Measurements from ENCODE around the gene OR9A2.

OR9A2 gene, protein sequence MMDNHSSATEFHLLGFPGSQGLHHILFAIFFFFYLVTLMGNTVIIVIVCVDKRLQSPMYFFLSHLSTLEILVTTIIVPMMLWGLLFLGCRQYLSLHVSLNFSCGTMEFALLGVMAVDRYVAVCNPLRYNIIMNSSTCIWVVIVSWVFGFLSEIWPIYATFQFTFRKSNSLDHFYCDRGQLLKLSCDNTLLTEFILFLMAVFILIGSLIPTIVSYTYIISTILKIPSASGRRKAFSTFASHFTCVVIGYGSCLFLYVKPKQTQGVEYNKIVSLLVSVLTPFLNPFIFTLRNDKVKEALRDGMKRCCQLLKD

DNA sequence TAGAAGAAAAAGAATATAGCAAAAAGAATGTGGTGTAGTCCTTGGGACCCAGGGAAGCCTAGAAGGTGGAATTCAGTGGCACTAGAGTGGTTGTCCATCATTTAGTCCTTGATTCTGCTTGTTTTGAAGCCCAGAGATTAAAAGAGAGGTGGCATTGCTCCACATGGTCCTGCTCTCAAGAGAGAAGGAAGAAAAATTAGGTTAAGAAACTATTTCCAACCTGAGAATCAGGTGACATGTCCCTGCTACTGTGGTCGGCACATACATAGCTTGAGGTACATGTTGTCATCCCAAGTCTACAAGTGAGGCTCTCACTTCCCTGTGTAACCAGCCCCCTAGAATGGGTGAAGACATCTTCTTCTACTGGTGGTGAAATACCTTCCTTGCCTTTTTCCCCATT, at the start of gene OR9A2:
Gene OR9A2, minus strand, starts transcription at position 101 of the 400 bp plus-strand sequence. Its CDS starts 0 bp downstream, at position 101.
- H3K27me3 ChIP-seq (ENCODE audit: insufficient read depth, low read depth, severe bottlenecking): no peaks in the 10 kb centered on the region
- TF ChIP-seq CTCF (IDR thresholded peaks at IDR 0.05; ENCODE audit: low read depth, low read length): no peak
- H3K4me3 ChIP-seq (ENCODE audit: low read depth, low read length): no peak within 1 kb of the TSS
- H3K27ac ChIP-seq: no peak within 1 kb of the TSS
- H3K9me3 ChIP-seq (ENCODE audit: severe bottlenecking): no peaks in the 10 kb centered on the region
- no peaks in the 10 kb centered on the region for H3K36me3 ChIP-seq
- DNase-seq: no peak

DNA sequence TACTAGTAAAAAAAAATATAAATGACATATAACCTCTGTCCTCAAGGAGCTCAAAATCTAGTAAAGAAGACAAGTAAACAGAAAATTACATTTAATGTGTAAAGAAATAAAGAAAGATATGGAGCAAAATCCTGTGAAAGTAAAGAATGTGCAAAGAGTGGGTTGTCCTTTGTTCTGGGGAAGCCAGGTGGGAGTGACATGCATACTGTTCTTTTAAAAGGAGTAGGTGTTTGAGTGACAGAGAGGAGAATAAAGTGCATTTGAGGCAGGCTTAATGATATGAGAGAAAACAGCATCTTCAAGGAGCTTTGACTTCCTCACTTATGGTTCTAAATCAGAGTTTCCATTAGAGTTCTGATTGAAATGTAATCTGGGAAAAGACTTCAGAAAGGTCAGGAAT, 47.2 kb upstream of the OR9A2 start:
- no peak overlapping the region for H3K4me3 ChIP-seq (ENCODE audit: low read depth, low read length)
- no peaks in the 10 kb centered on the region for H3K36me3 ChIP-seq
- H3K27ac ChIP-seq: no peak overlapping the region
- no peaks in the 10 kb centered on the region for H3K27me3 ChIP-seq (ENCODE audit: insufficient read depth, low read depth, severe bottlenecking)
- no peak for DNase-seq
- no peaks in the 10 kb centered on the region for H3K9me3 ChIP-seq (ENCODE audit: severe bottlenecking)
- TF ChIP-seq CTCF (IDR thresholded peaks at IDR 0.05; ENCODE audit: low read depth, low read length): no peak

GRCh38 chr7:143073556-143073955, 46.6 kb upstream of the OR9A2 start:
- Histone ChIP-seq H3K27ac (no peak overlapping the region), H3K36me3 (no peaks in the 10 kb centered on the region), H3K4me3 (ENCODE audit: low read depth, low read length) (no peak overlapping the region), H3K27me3 (ENCODE audit: insufficient read depth, low read depth, severe bottlenecking) (no peaks in the 10 kb centered on the region), H3K9me3 (ENCODE audit: severe bottlenecking) (no peaks in the 10 kb centered on the region)
- no peak for TF ChIP-seq CTCF (IDR thresholded peaks at IDR 0.05; ENCODE audit: low read depth, low read length)
- no peak for DNase-seq

DNA sequence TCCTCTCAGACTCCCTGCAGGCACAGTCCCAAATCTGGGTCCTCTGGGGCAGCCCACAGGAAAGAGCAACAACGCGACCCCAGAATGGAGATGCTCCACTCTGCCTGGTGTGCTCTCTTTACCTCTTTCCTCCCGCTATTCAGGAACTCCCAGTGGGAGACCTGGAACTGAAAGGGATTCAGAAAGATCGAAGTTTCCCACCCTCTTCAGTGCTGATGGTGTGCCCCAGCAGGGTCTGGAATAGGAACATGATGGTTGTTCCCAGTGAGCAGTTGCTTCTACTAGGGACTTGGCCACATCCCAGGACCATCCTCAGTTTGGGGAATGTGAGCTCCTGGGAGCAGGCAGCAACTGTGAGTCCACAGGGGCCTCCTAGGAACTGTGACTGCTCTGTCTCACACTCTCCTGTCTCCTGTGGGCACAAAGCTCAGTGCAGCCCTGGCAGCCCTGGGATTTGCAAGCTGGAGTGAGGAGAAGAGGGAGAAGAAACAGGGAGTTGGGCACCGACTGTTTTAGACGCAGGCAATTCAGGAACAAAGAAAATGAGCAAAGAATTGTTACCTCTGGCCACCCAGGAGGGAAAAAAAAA, 43.1 kb upstream of the OR9A2 start:
- no peak for TF ChIP-seq CTCF (IDR thresholded peaks at IDR 0.05; ENCODE audit: low read depth, low read length)
- no peak for DNase-seq
- H3K27me3 ChIP-seq (ENCODE audit: insufficient read depth, low read depth, severe bottlenecking): no peaks in the 10 kb centered on the region
- H3K9me3 ChIP-seq (ENCODE audit: severe bottlenecking): no peaks in the 10 kb centered on the region
- H3K36me3 ChIP-seq: no peaks in the 10 kb centered on the region
- no peak overlapping the region for H3K4me3 ChIP-seq (ENCODE audit: low read depth, low read length)
- H3K27ac ChIP-seq: no peak overlapping the region

DNA sequence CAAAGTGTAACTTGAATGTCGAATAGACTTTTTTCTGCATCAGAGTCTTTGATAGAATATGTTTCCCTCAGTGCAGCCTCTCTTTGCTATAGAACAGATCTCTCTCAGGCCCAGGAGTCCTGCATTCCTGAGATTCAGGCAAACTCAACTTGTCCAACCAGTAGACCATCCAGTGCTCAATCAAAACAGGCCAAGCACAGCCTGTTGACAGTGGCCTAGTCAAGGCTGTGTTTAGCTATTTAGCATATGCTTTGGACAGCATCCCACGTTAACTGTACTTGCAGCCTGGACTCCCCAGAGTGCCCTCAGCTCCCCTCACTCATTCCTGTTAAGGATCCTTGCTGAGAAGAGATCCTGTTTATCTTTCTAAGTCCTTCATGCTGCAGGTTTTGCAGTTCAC, 41.5 kb upstream of the OR9A2 start:
- no peak for DNase-seq
- Histone ChIP-seq H3K9me3 (ENCODE audit: severe bottlenecking) (no peaks in the 10 kb centered on the region), H3K4me3 (ENCODE audit: low read depth, low read length) (no peak overlapping the region), H3K27ac (no peak overlapping the region), H3K27me3 (ENCODE audit: insufficient read depth, low read depth, severe bottlenecking) (no peaks in the 10 kb centered on the region), H3K36me3 (no peaks in the 10 kb centered on the region)
- TF ChIP-seq CTCF (IDR thresholded peaks at IDR 0.05; ENCODE audit: low read depth, low read length): no peak
